ENCODE results near the gene PRR3.

- TF ChIP-seq EP300 (IDR thresholded peaks at IDR 0.05) (no peak), CTCF (IDR thresholded peaks at IDR 0.05) (no peak), POLR2A (IDR thresholded peaks at IDR 0.05) (no peak)
Observed at GRCh38 chr6:30542915-30543314, 14.2 kb upstream of the PRR3 start.

All from ovary (tissue), 3 donors.